ENCODE measurements around the gene TNFSF15. TPM values are rescaled to one million over a fixed set of nuclear protein-coding genes. Genes with fewer than 3 reads are reported as not detected.

The TNFSF15 gene
- total and polyA plus RNA-seq, 2 of the 4 experiments (the other 2 are of a cell fraction): 0.03 to 0.18 TPM

DNA sequence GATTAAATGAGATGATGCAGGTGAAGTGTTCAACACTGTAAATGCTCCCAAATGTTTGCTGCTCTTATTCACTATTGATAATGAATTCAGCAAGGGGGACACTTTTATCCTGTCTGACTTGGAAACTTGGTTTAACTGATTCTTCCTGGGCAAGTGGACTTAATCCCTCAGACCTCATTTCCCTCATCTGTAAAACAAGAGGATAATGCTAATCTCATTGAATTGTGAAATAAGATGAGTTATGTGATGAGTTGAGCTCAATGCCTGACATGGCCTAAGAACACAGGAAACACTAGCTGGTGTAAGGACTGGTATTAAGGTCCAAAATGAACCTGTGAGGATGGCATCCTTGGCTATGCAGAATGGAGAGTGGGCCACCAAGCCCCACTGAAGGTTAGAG lies 23.3 kb downstream of the TNFSF15 start:
- H4K20me1 ChIP-seq (ENCODE audit: insufficient read depth, low read length): no peaks in the 10 kb centered on the region
- H2BK15ac ChIP-seq (ENCODE audit: low read depth, low read length): no peak overlapping the region
- no peaks in the 10 kb centered on the region for H3K79me1 ChIP-seq (ENCODE audit: low read depth in 1 of 2, low read length in 2 of 2)
- no peak overlapping the region for H3K9ac ChIP-seq (ENCODE audit: low read depth, low read length)
- no peak overlapping the region for H4K8ac ChIP-seq (ENCODE audit: low read depth in 2 of 2, low read length in 2 of 2)
- BruUV-seq (replicated peaks): no TSS peak
- no peak overlapping the region for H3K4ac ChIP-seq (ENCODE audit: low read depth, low read length)
- no peak overlapping the region for H3K14ac ChIP-seq (replicated peaks; ENCODE audit: low read depth, low read length)
- H2BK120ac ChIP-seq (ENCODE audit: low read depth, low read length): no peak overlapping the region
- DNase-seq: no peak
- H3K4me3 ChIP-seq (ENCODE audit: insufficient read depth, low read depth, low read length): no peak overlapping the region
- no peaks in the 10 kb centered on the region; the same call in 1 of the 2 replicates for H3K4me1 ChIP-seq (ENCODE audit: control insufficient read depth, insufficient read depth, low read length)
- H2BK20ac ChIP-seq (ENCODE audit: low read depth, low read length): no peak overlapping the region
- POLR2A ChIA-PET (ENCODE audit: unreplicated experiment): no interaction called here
- CTCF ChIA-PET: interaction anchor here (1.4 kb wide), 1 partner anchor 124 kb away, joined by 3 read pairs; no protein-coding TSS in a partner anchor
- H3K27ac ChIP-seq (ENCODE audit: insufficient read depth, low read length): no peak overlapping the region
- H3K9me1 ChIP-seq (ENCODE audit: insufficient read depth, low read length): no peaks in the 10 kb centered on the region
- H3K9me3 ChIP-seq (ENCODE audit: control insufficient read depth, insufficient read depth, low read length): no peaks in the 10 kb centered on the region
- H2BK5ac ChIP-seq (ENCODE audit: low read depth, low read length, poor library complexity, severe bottlenecking): no peak overlapping the region
- no peak overlapping the region for H4K91ac ChIP-seq (ENCODE audit: insufficient read depth, low read depth, low read length)
- intact Hi-C loops (cut with micrococcal nuclease) (no loop called here), dilution Hi-C loops (cut with HindIII; ENCODE audit: low sequenced_read_pairs, unreplicated experiment) (no loop called here), in situ Hi-C loops (cut with MboI; ENCODE audit: low sequenced_read_pairs) (no loop called here)
- H3K4me2 ChIP-seq (ENCODE audit: low read depth, low read length): no peak overlapping the region
- H3K56ac ChIP-seq (ENCODE audit: extremely low read depth, insufficient read depth, low read length): no peak overlapping the region
- no peak overlapping the region for H4K5ac ChIP-seq (ENCODE audit: low read depth, low read length)
- H2AK9ac ChIP-seq (replicated peaks; ENCODE audit: low read depth, low read length, poor library complexity): no peak overlapping the region
- H3K23ac ChIP-seq (ENCODE audit: low read depth, low read length): no peak overlapping the region
- no peak for ATAC-seq (ENCODE audit: low read depth)
- H3K18ac ChIP-seq (ENCODE audit: low read depth, low read length): no peak overlapping the region
- no peak overlapping the region for H2AK5ac ChIP-seq (ENCODE audit: low read depth, low read length)
- H2AFZ ChIP-seq (replicated peaks; ENCODE audit: low read length, poor library complexity): no peak overlapping the region
- TF ChIP-seq BHLHE40 (IDR thresholded peaks at IDR 0.05; ENCODE audit: low read depth, low read length) (no peak), MAFK (IDR thresholded peaks at IDR 0.05; ENCODE audit: low read depth, low read length) (no peak), MXI1 (IDR thresholded peaks at IDR 0.05; ENCODE audit: borderline replicate concordance, low read depth, low read length) (no peak), SMC3 (IDR thresholded peaks at IDR 0.05; ENCODE audit: low read depth, low read length) (no peak), MAZ (IDR thresholded peaks at IDR 0.05; ENCODE audit: borderline replicate concordance, low read depth, low read length) (no peak)
- H3K27me3 ChIP-seq (ENCODE audit: control insufficient read depth, insufficient read depth, low read length): peaks cover 52% of the 10 kb centered on the region
- no peaks in the 10 kb centered on the region for H3K36me3 ChIP-seq (ENCODE audit: control insufficient read depth, insufficient read depth, low read length)

Measured in IMR-90 (cell line).